H1 (cell line): Measurements from ENCODE around the gene PRDM10. TPM values are rescaled to one million over a fixed set of nuclear protein-coding genes. Genes with fewer than 3 reads are reported as not detected.

Experiments
- CTCF ChIA-PET: fragments of 300-600 bp; sonication (Branson Sonifier 250); formaldehyde crosslinking; loops from one replicate; lab custom pipeline; 2021; ENCODE audit not compliant: partially characterized antibody; lab: Charles Lee
- POLR2A ChIA-PET: fragments of 300-600 bp; sonication (Branson Sonifier 250); formaldehyde crosslinking; loops from one replicate; lab custom pipeline; 2021; ENCODE audit warnings: inconsistent platforms; ENCODE audit not compliant: partially characterized antibody; lab: Charles Lee
- DNase-seq, 2 experiments: peaks; one replicate each; pipeline versions ENCODE4 v3.0.0 to v3.0.0-alpha.2; 2010 to 2022; ENCODE audit warnings: low spot score in 2 of 2, low read depth in 1 of 2, mixed read lengths in 1 of 2
- FAIRE-seq: peaks from 2 replicates; lab custom pipeline; 2011; peaks lifted over from hg19 to GRCh38; lab: Jason Lieb, UNC
- H2AFZ ChIP-seq: 2 replicates; pipeline ENCODE4 v1.8.1; 2012; ENCODE audit warnings: low read length, inconsistent platforms
- H2AK5ac ChIP-seq: 2 replicates; pipeline ENCODE4 v1.6.1; 2013; ENCODE audit warnings: low read depth, low read length
- H2BK120ac ChIP-seq: replicated peaks from 2 replicates; pipeline ENCODE3; 2013; ENCODE audit warnings: low read depth, low read length, inconsistent platforms
- H2BK12ac ChIP-seq: 2 replicates; pipeline ENCODE4 v1.6.1; 2013; ENCODE audit warnings: low read depth, low read length
- H2BK15ac ChIP-seq: 2 replicates; pipeline ENCODE4 v1.6.1; 2013; ENCODE audit warnings: low read length
- H2BK20ac ChIP-seq: 2 replicates; pipeline ENCODE4 v1.6.1; 2013; ENCODE audit warnings: low read length
- H2BK5ac ChIP-seq: 2 replicates; pipeline ENCODE4 v1.6.1; 2013; ENCODE audit warnings: low read depth, low read length
- H3K14ac ChIP-seq: 2 replicates; pipeline ENCODE4 v1.6.1; 2013; ENCODE audit warnings: inconsistent platforms; ENCODE audit not compliant: insufficient read length
- H3K18ac ChIP-seq: 2 replicates; pipeline ENCODE4 v1.6.1; 2013; ENCODE audit warnings: low read length; ENCODE audit errors: extremely low read depth
- H3K23ac ChIP-seq: 2 replicates; pipeline ENCODE4 v1.6.1; 2013; ENCODE audit warnings: inconsistent platforms; ENCODE audit not compliant: insufficient read length
- H3K23me2 ChIP-seq: 2 replicates; pipeline ENCODE4 v1.6.1; 2013; ENCODE audit warnings: low read depth, low read length
- H3K27ac ChIP-seq: 2 replicates; pipeline ENCODE4 v1.6.1; 2011; ENCODE audit warnings: low read depth, low read length, inconsistent platforms
- H3K27me3 ChIP-seq, 4 experiments: replicated peaks in 1 of 4; 1 replicate in 1 of 4; 2 replicates in 3 of 4; pipeline versions ENCODE4 v1.6.1 to v1.8.1; 2011 to 2013; ENCODE audit warnings: low read length in 3 of 4, mild to moderate bottlenecking in 3 of 4, inconsistent platforms in 2 of 4, mixed read lengths in 2 of 4, moderate library complexity in 1 of 4; ENCODE audit not compliant: control insufficient read depth in 3 of 4, insufficient read depth in 3 of 4; ENCODE audit errors: extremely low read depth in 1 of 4
- H3K36me3 ChIP-seq, 4 experiments: 2 replicates each; pipeline versions ENCODE4 v1.6.1 to v1.8.1; 2011 to 2013; ENCODE audit warnings: mild to moderate bottlenecking in 4 of 4, low read length in 3 of 4, moderate library complexity in 2 of 4, control low read depth in 1 of 4, inconsistent platforms in 1 of 4; ENCODE audit not compliant: insufficient read depth in 4 of 4, control insufficient read depth in 2 of 4
- H3K4ac ChIP-seq: replicated peaks from 2 replicates; pipeline ENCODE3; 2013; ENCODE audit warnings: low read length, low read depth, mixed read lengths, inconsistent platforms; ENCODE audit not compliant: insufficient read length
- H3K4me1 ChIP-seq, 4 experiments: replicated peaks in 1 of 4; 1 replicate in 1 of 4; 2 replicates in 3 of 4; pipeline versions ENCODE4 v1.6.1 to v1.8.1; 2011 to 2013; ENCODE audit warnings: low read length in 3 of 4, inconsistent platforms in 2 of 4, mixed read lengths in 1 of 4; ENCODE audit not compliant: insufficient read depth in 4 of 4, control insufficient read depth in 3 of 4
- H3K4me2 ChIP-seq, 2 experiments: 2 replicates each; pipeline versions ENCODE4 v1.6.1 to v1.8.1; 2011 to 2013; ENCODE audit warnings: low read depth in 2 of 2, low read length in 2 of 2, control low read depth in 1 of 2, inconsistent platforms in 1 of 2, mild to moderate bottlenecking in 1 of 2; ENCODE audit not compliant: insufficient read depth in 1 of 2
- H3K4me3 ChIP-seq, 4 experiments: fragments of 200-600, 300-600 bp in 1 of 4; sonication (generic), shearing (Covaris generic), sonication (Bioruptor Twin) in 1 of 4; 2 replicates each; pipeline versions ENCODE4 v1.5.1 to v1.8.1; 2011 to 2016; ENCODE audit warnings: low read length in 4 of 4, low read depth in 3 of 4, control low read depth in 2 of 4, inconsistent platforms in 2 of 4, mild to moderate bottlenecking in 2 of 4, mixed read lengths in 1 of 4, moderate library complexity in 1 of 4; ENCODE audit not compliant: insufficient read depth in 2 of 4; ENCODE audit errors: extremely low read depth in 1 of 4
- H3K56ac ChIP-seq: replicated peaks from 2 replicates; pipeline ENCODE3; 2013; ENCODE audit warnings: low read depth, mild to moderate bottlenecking, mixed read lengths, low read length, inconsistent platforms; ENCODE audit not compliant: insufficient read length
- H3K79me1 ChIP-seq: 2 replicates; pipeline ENCODE4 v1.6.1; 2013; ENCODE audit warnings: low read depth, low read length, control low read depth
- H3K79me2 ChIP-seq, 2 experiments: 2 replicates each; pipeline versions ENCODE4 v1.6.1 to v1.8.1; 2012 to 2013; ENCODE audit warnings: low read length in 2 of 2, mild to moderate bottlenecking in 2 of 2, inconsistent platforms in 1 of 2; ENCODE audit not compliant: insufficient read depth in 2 of 2, control insufficient read depth in 1 of 2
- H3K9ac ChIP-seq, 4 experiments: replicated peaks in 1 of 4; 1 replicate in 1 of 4; 2 replicates in 3 of 4; pipeline versions ENCODE4 v1.6.1 to v1.8.1; 2011 to 2013; ENCODE audit warnings: low read depth in 3 of 4, low read length in 3 of 4, control low read depth in 2 of 4, mild to moderate bottlenecking in 2 of 4, moderate library complexity in 2 of 4, inconsistent platforms in 1 of 4; ENCODE audit errors: extremely low read depth in 1 of 4
- H3K9me3 ChIP-seq, 2 experiments: 2 replicates each; pipeline versions ENCODE4 v1.6.1 to v1.8.1; 2012 to 2013; ENCODE audit warnings: mild to moderate bottlenecking in 2 of 2, moderate library complexity in 2 of 2, control low read depth in 1 of 2, inconsistent platforms in 1 of 2, low read depth in 1 of 2, low read length in 1 of 2, mixed read lengths in 1 of 2; ENCODE audit not compliant: insufficient read depth in 2 of 2
- H4K20me1 ChIP-seq, 2 experiments: replicated peaks in 1 of 2; 2 replicates each; pipeline versions ENCODE3 to v1.8.1; 2011 to 2013; ENCODE audit warnings: inconsistent platforms in 2 of 2, low read length in 2 of 2, mild to moderate bottlenecking in 1 of 2; ENCODE audit not compliant: insufficient read depth in 2 of 2, control insufficient read depth in 1 of 2
- H4K5ac ChIP-seq: 2 replicates; pipeline ENCODE4 v1.6.1; 2013; ENCODE audit warnings: low read length, low read depth, mixed read lengths, inconsistent platforms; ENCODE audit not compliant: insufficient read length
- H4K8ac ChIP-seq: 2 replicates; pipeline ENCODE4 v1.8.0; 2013; ENCODE audit warnings: mild to moderate bottlenecking, moderate library complexity, low read length, inconsistent platforms; ENCODE audit not compliant: insufficient read depth; ENCODE audit errors: extremely low read depth
- H4K91ac ChIP-seq: replicated peaks from 2 replicates; pipeline ENCODE3; 2013; ENCODE audit warnings: low read length, mixed read lengths, inconsistent platforms; ENCODE audit not compliant: insufficient read length
- CBX8 ChIP-seq: fragments of 300-800, 300-1000 bp; sonication (generic); IDR thresholded peaks from 2 replicates; pipeline ENCODE4 v1.7.1; 2016; ENCODE audit warnings: low read depth, low read length, borderline replicate concordance
- CEBPB ChIP-seq: IDR thresholded peaks from 2 replicates; pipeline ENCODE4 v1.6.1; 2012; ENCODE audit warnings: low read depth, low read length
- CHD1 ChIP-seq: IDR thresholded peaks from 2 replicates; pipeline ENCODE4 v1.6.1; 2012; ENCODE audit warnings: low read depth, low read length, improper control_type of control experiment
- E2F6 ChIP-seq: IDR thresholded peaks from 2 replicates; pipeline ENCODE4 v1.6.1; 2012; ENCODE audit warnings: inconsistent platforms
- EGR1 ChIP-seq: IDR thresholded peaks from 2 replicates; pipeline ENCODE4 v1.6.1; 2011; ENCODE audit warnings: low read depth, low read length, borderline replicate concordance
- EZH2 ChIP-seq: fragments of 200-600 bp; sonication (generic); IDR thresholded peaks from 2 replicates; pipeline ENCODE4 v1.7.1; 2012; ENCODE audit warnings: low read depth, mild to moderate bottlenecking, moderate library complexity, low read length, inconsistent platforms; ENCODE audit not compliant: severe bottlenecking
- HDAC2 ChIP-seq, 2 experiments: fragments of 300-600 bp in 1 of 2; sonication (generic) in 1 of 2; IDR thresholded peaks; 2 replicates each; pipeline ENCODE4 v1.6.1; 2011 to 2012; ENCODE audit warnings: low read depth in 2 of 2, low read length in 2 of 2, mild to moderate bottlenecking in 2 of 2, moderate library complexity in 2 of 2, borderline replicate concordance in 1 of 2, inconsistent platforms in 1 of 2
- MAFK ChIP-seq: IDR thresholded peaks from 2 replicates; pipeline ENCODE4 v1.6.1; 2012; ENCODE audit warnings: low read depth, mild to moderate bottlenecking, improper control_type of control experiment, low read length
- POLR2A ChIP-seq, 2 experiments: IDR thresholded peaks; 1 replicate in 1 of 2; 2 replicates in 1 of 2; pipeline ENCODE4 v1.6.1; 2011; ENCODE audit warnings: low read depth in 2 of 2, low read length in 2 of 2, mild to moderate bottlenecking in 2 of 2; ENCODE audit errors: control extremely low read depth in 1 of 2
- POLR2AphosphoS5 ChIP-seq: IDR thresholded peaks from 2 replicates; pipeline ENCODE4 v1.6.1; 2011; ENCODE audit warnings: low read depth, low read length
- POU5F1 ChIP-seq: IDR thresholded peaks from 2 replicates; pipeline ENCODE4 v1.6.1; 2011; ENCODE audit warnings: low read depth, mild to moderate bottlenecking, low read length, moderate library complexity
- RAD21 ChIP-seq, 2 experiments: IDR thresholded peaks in 1 of 2; conservative IDR thresholded peaks in 1 of 2; 2 replicates each; pipeline ENCODE4 v1.6.1; 2011; ENCODE audit warnings: low read depth in 2 of 2, low read length in 2 of 2, improper control_type of control experiment in 1 of 2, inconsistent platforms in 1 of 2, mild to moderate bottlenecking in 1 of 2, moderate library complexity in 1 of 2
- SP4 ChIP-seq: IDR thresholded peaks from 2 replicates; pipeline ENCODE4 v1.6.1; 2012; ENCODE audit warnings: low read length, inconsistent platforms
- ZNF274 ChIP-seq: IDR thresholded peaks from 2 replicates; pipeline ENCODE4 v1.7.0; 2012; ENCODE audit warnings: low read length, borderline replicate concordance; ENCODE audit errors: extremely low read depth
- WGBS, 2 experiments: shearing (Covaris generic) in 1 of 2; methylation state at CpG; one replicate each; pipeline versions ENCODE4 v1.1.6 to v1.1.7; 2013 to 2015; ENCODE audit warnings: low lambda C conversion rate in 2 of 2, mixed read lengths in 2 of 2, inconsistent platforms in 1 of 2, low coverage in 1 of 2, missing lambda C conversion rate in 1 of 2; ENCODE audit not compliant: insufficient replicate concordance in 2 of 2, insufficient coverage in 1 of 2, insufficient read length in 1 of 2; ENCODE audit errors: extremely low coverage in 1 of 2, missing lambda C conversion rate in 1 of 2; 5-methylcytosine and 5-hydroxymethylcytosine counted together
- polyA plus RNA-seq, 7 experiments: library from polyadenylated mRNA; depleted of rRNA in 3 of 7; stranded (reverse) in 5 of 7; unstranded in 2 of 7; fragments of >200 nt in 5 of 7; fragments of 200-250 nt in 2 of 7; gene quantifications; 1 replicate in 5 of 7; 2 replicates in 1 of 7; 4 replicates in 1 of 7; pipeline versions ENCODE4 v1.2.1 to v1.2.3, GENCODE V29; 2011 to 2013; ENCODE audit warnings: missing spikeins in 2 of 7, mixed read lengths in 2 of 7
- total RNA-seq: library from RNA; stranded (reverse); fragmentation: NEBNext Ultra II Directional; extraction: Animal tissue kit (Norgen Biotek cat#: 25700); gene quantifications from 2 replicates; pipeline ENCODE4 v1.2.1, GENCODE V29; 2021

Gene PRDM10
- total and polyA plus RNA-seq, 2 of the 8 experiments (the other 6 are each of a cell fraction or from before 2014, with no cell fraction given), result 15.5 to 19.2 TPM

GRCh38 chr11:130006929-130007328 is 4.3 kb upstream of the PRDM10 start:
- Histone ChIP-seq H3K4me3 (no peak overlapping the region), H3K27me3 (no peaks in the 10 kb centered on the region), H3K36me3 (no peaks in the 10 kb centered on the region), H3K56ac (no peak overlapping the region), H2AFZ (no peak overlapping the region), H4K20me1 (no peaks in the 10 kb centered on the region), H2BK15ac (no peak overlapping the region), H3K23ac (no peak overlapping the region), H4K5ac (no peak overlapping the region), H2AK5ac (no peak overlapping the region), H3K23me2 (peaks cover 10% of the 10 kb centered on the region), H3K4ac (no peak overlapping the region), H3K79me1 (no peaks in the 10 kb centered on the region), H2BK5ac (no peak overlapping the region), H3K79me2 (no peaks in the 10 kb centered on the region), H3K14ac (no peak overlapping the region), H2BK20ac (no peak overlapping the region), H3K9me3 (no peaks in the 10 kb centered on the region), H3K9ac (no peak overlapping the region), H3K4me1 (no peaks in the 10 kb centered on the region; a peak in 1 of 7 replicates), H3K18ac (no peak overlapping the region), H3K4me2 (no peak overlapping the region), H2BK120ac (no peak overlapping the region), H2BK12ac (no peak overlapping the region), H4K8ac (no peak overlapping the region), H3K27ac (no peak overlapping the region), H4K91ac (no peak overlapping the region)
- DNase-seq (no peak), FAIRE-seq (no peak)
- ChIA-PET POLR2A (interaction anchor here (0.7 to 1.7 kb wide), 2 partner anchors 11 to 139 kb away, joined by 3 read pairs; no protein-coding TSS in a partner anchor), CTCF (interaction anchor here (1.2 to 2.2 kb wide), 2 partner anchors 29 to 125 kb away, joined by 3 to 10 read pairs; no protein-coding TSS in a partner anchor)
- 90% methylated on average over 3 of the region's 3 CpGs; no CpG with 5 or more reads in 1 of the 2 experiments for WGBS, 2 experiments
- TF ChIP-seq ZNF274, result no peak
- TF ChIP-seq CEBPB, result no peak
- TF ChIP-seq POLR2AphosphoS5, result no peak
- no peak for TF ChIP-seq CHD1
- TF ChIP-seq POLR2A (IDR thresholded peaks at IDR 0.05; ENCODE audit: control extremely low read depth in 1 of 2, low read depth in 2 of 2, low read length in 2 of 2), result no peak
- no peak for TF ChIP-seq CBX8
- no peak for TF ChIP-seq RAD21 (IDR thresholded peaks at IDR 0.05 in 1 of 2, conservative IDR thresholded peaks at IDR 0.05 in 1 of 2; ENCODE audit: low read depth in 2 of 2, low read length in 2 of 2)
- no peak for TF ChIP-seq EZH2
- no peak for TF ChIP-seq EGR1
- no peak for TF ChIP-seq HDAC2 (IDR thresholded peaks at IDR 0.05; ENCODE audit: borderline replicate concordance in 1 of 2, low read depth in 2 of 2, low read length in 2 of 2)
- TF ChIP-seq E2F6, result no peak
- TF ChIP-seq POU5F1, result no peak
- no peak for TF ChIP-seq MAFK
- no peak for TF ChIP-seq SP4
